Fibroblast of lung (primary cell): ENCODE results near the gene ZSCAN30.

ENCODE experiments used
- CTCF ChIP-seq, 2 donors: IDR thresholded peaks in 1 of 2; conservative IDR thresholded peaks in 1 of 2; 1 replicate in 1 of 2; 2 replicates in 1 of 2; pipeline ENCODE4 v1.5.1; 2011 to 2012; ENCODE audit warnings: low read length in 2 of 2, control low read depth in 1 of 2, inconsistent platforms in 1 of 2, low read depth in 1 of 2, mild to moderate bottlenecking in 1 of 2
- EZH2 ChIP-seq: IDR thresholded peaks from 2 replicates; pipeline ENCODE4 v1.5.1; 2012; ENCODE audit warnings: low read length, control low read depth, mild to moderate bottlenecking; ENCODE audit errors: missing control alignments

DNA sequence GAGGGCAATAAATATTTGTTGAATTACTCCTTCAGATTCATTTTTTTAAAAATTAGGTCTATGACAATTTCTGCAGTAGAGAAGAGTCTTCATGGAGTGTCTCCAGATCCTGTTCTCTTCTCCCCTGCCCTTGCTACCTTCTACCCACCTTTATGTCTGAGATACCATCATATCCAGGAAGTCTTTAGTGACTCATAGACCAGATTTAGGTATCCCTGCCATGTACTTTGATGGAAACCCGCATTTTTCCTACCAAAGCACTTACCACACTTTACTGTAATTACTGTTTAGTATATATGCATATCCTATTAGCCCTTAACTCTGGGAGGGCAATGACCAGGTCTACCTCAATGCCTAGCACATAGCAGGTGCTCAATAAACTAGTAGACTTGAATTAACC is 37.6 kb downstream of the ZSCAN30 start:
- no peak for TF ChIP-seq CTCF (conservative IDR thresholded peaks at IDR 0.05 in 1 of 2, IDR thresholded peaks at IDR 0.05 in 1 of 2; ENCODE audit: low read depth in 1 of 2, low read length in 2 of 2)
- no peak for TF ChIP-seq EZH2
